OCI-LY1 (cell line): ENCODE results near the gene DYRK1B.

Experiments
- H2AFZ ChIP-seq: fragments of 200-600 bp; sonication (generic), shearing (Covaris generic); 2 replicates; pipeline ENCODE4 v1.6.0; 2014; ENCODE audit warnings: antibody characterized with exemption, mild to moderate bottlenecking, low read length
- H3F3A ChIP-seq: fragments of 200-600 bp; sonication (generic), shearing (Covaris generic); 2 replicates; pipeline ENCODE4 v1.6.0; 2014; ENCODE audit warnings: mild to moderate bottlenecking, antibody characterized with exemption, low read length, moderate library complexity; ENCODE audit not compliant: insufficient read depth
- H3K27ac ChIP-seq: fragments of 200-600 bp; sonication (generic); 2 replicates; pipeline ENCODE4 v1.5.1; 2014; ENCODE audit warnings: low read length, mixed run types, mild to moderate bottlenecking, low read depth; ENCODE audit not compliant: poor library complexity, severe bottlenecking
- H3K27me3 ChIP-seq: fragments of 200-600 bp; sonication (generic); 2 replicates; pipeline ENCODE4 v1.6.0; 2014; ENCODE audit warnings: antibody characterized with exemption, mild to moderate bottlenecking, low read length, moderate library complexity; ENCODE audit not compliant: insufficient read depth
- H3K36me3 ChIP-seq: fragments of 200-600 bp; sonication (generic); 2 replicates; pipeline ENCODE4 v1.6.1; 2014; ENCODE audit warnings: mild to moderate bottlenecking, antibody characterized with exemption, low read length, moderate library complexity, mixed read lengths; ENCODE audit not compliant: insufficient read depth
- H3K4me1 ChIP-seq: fragments of 200-600 bp; sonication (generic); 2 replicates; pipeline ENCODE4 v1.5.1; 2014; ENCODE audit warnings: mild to moderate bottlenecking, low read length, moderate library complexity; ENCODE audit not compliant: insufficient read depth, severe bottlenecking
- H3K4me2 ChIP-seq: fragments of 200-600 bp; sonication (generic), shearing (Covaris generic); 2 replicates; pipeline ENCODE4 v1.6.1; 2014; ENCODE audit warnings: low read length
- H3K4me3 ChIP-seq: fragments of 200-600 bp; sonication (generic); 2 replicates; pipeline ENCODE4 v1.5.1; 2014; ENCODE audit warnings: low read length, low read depth, mild to moderate bottlenecking, mixed read lengths; ENCODE audit not compliant: poor library complexity, severe bottlenecking
- H3K79me2 ChIP-seq: fragments of 200-600 bp; shearing (Covaris generic); 2 replicates; pipeline ENCODE4 v1.6.1; 2016; ENCODE audit warnings: mixed run types, low read length, mixed read lengths; ENCODE audit not compliant: insufficient read depth
- H3K9ac ChIP-seq: fragments of 200-600 bp; sonication (generic), shearing (Covaris generic); 2 replicates; pipeline ENCODE4 v1.6.1; 2014; ENCODE audit warnings: mild to moderate bottlenecking, low read length, mixed read lengths
- H3K9me2 ChIP-seq: fragments of 200-600 bp; sonication (generic), shearing (Covaris generic); 2 replicates; pipeline ENCODE4 v1.6.1; 2014; ENCODE audit warnings: low read depth, mild to moderate bottlenecking, low read length, mixed read lengths
- H3K9me3 ChIP-seq: fragments of 200-600 bp; shearing (Covaris generic); 2 replicates; pipeline ENCODE4 v1.6.1; 2014; ENCODE audit warnings: low read length, mixed read lengths
- H4K20me1 ChIP-seq: fragments of 200-600 bp; sonication (generic), shearing (Covaris generic); 2 replicates; pipeline ENCODE4 v1.6.0; 2016; ENCODE audit warnings: mild to moderate bottlenecking, low read length; ENCODE audit not compliant: insufficient read depth
- EZH2 ChIP-seq: fragments of 200-600 bp; sonication (generic), shearing (Covaris generic); IDR thresholded peaks from 2 replicates; pipeline ENCODE4 v1.8.0; 2017; ENCODE audit warnings: borderline replicate concordance, mixed run types, mild to moderate bottlenecking, antibody characterized with exemption, low read length, moderate library complexity, mixed read lengths
- TF ChIP-seq, protein P1 (sequence below): fragments of 200-600 bp; sonication (generic), shearing (Covaris generic); IDR thresholded peaks from 2 replicates; pipeline ENCODE4 v1.5.1; 2017; ENCODE audit warnings: mild to moderate bottlenecking, antibody characterized with exemption, low read length, moderate library complexity, mixed read lengths

Gene DYRK1B

DNA sequence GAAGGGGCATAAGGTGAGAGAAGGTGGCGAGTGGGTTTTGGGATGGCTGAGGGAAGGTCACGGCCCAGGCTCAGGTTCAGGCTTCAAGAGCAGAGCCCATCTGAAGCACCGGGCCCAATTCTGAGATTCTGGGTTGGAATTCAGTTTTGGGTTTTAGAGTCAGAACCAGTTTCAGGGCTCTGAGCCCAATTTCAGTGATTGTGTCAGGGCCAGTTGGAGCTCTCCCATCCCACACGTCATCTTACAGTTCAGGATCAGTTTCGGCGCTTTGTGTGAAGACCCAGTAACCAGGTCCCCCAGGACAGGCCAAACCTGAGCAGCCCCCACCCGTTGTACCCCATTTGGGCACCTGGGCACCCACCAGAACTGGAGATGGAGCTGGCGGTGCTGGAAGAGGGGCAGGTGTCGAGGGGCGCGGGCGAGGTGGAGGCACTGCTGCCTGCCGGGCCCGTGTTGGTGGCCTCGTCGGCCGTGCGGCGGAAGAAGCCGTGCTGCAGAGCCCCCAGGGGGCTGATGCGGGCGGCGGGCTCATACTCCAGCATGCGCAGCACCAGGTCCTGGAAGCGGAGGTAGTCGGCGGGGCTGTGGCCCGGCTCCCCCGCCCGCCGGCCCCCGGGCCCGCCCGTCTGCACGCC is 7.5 kb downstream of the DYRK1B start:
- TF ChIP-seq, protein P1, sequence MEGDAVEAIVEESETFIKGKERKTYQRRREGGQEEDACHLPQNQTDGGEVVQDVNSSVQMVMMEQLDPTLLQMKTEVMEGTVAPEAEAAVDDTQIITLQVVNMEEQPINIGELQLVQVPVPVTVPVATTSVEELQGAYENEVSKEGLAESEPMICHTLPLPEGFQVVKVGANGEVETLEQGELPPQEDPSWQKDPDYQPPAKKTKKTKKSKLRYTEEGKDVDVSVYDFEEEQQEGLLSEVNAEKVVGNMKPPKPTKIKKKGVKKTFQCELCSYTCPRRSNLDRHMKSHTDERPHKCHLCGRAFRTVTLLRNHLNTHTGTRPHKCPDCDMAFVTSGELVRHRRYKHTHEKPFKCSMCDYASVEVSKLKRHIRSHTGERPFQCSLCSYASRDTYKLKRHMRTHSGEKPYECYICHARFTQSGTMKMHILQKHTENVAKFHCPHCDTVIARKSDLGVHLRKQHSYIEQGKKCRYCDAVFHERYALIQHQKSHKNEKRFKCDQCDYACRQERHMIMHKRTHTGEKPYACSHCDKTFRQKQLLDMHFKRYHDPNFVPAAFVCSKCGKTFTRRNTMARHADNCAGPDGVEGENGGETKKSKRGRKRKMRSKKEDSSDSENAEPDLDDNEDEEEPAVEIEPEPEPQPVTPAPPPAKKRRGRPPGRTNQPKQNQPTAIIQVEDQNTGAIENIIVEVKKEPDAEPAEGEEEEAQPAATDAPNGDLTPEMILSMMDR: no peak
- TF ChIP-seq EZH2: no peak
- H3K4me2 ChIP-seq: no peak overlapping the region
- peaks cover 61% of the 10 kb centered on the region for H3K36me3 ChIP-seq
- no peak overlapping the region for H3K27ac ChIP-seq
- H3K4me3 ChIP-seq: no peak overlapping the region
- no peak overlapping the region for H2AFZ ChIP-seq
- no peaks in the 10 kb centered on the region for H4K20me1 ChIP-seq
- no peaks in the 10 kb centered on the region for H3K9me2 ChIP-seq
- H3K9ac ChIP-seq: no peak overlapping the region
- H3K9me3 ChIP-seq: no peaks in the 10 kb centered on the region
- H3K79me2 ChIP-seq: no peaks in the 10 kb centered on the region
- H3F3A ChIP-seq: no peaks in the 10 kb centered on the region
- no peaks in the 10 kb centered on the region for H3K27me3 ChIP-seq
- H3K4me1 ChIP-seq: peaks cover 7% of the 10 kb centered on the region

DNA sequence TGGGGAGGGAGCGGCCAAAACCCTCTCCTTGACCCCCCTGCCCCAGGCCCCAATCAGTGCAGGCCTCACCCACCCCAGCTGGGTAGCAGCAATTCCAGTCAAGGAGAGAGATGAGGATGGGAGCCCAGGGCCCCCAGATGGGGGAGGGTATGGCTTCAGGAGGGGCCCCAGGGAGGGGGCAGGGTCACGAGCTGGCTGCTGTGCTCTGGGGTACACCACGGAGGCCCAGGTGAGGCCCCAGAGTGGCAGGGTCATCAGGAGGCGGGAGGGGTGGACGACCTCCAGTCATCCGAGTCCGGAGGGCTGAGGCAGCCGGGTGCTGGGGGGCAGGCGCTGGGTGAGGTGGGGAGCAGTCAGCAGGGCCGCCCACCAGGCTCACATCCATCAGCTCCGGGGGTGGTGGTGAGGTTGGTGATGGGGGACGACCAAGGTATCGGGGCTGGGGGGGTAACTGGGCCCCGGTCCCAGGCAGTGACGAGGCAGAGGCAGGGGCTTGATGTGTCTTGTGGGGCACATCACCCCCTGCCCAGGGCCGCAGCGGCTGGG is 8.4 kb downstream of the DYRK1B start:
- no peaks in the 10 kb centered on the region for H3K79me2 ChIP-seq
- no peak overlapping the region for H2AFZ ChIP-seq
- peaks cover 53% of the 10 kb centered on the region for H3K36me3 ChIP-seq
- H4K20me1 ChIP-seq: no peaks in the 10 kb centered on the region
- H3K27ac ChIP-seq: no peak overlapping the region
- H3K9me3 ChIP-seq: no peaks in the 10 kb centered on the region
- H3F3A ChIP-seq: no peaks in the 10 kb centered on the region
- no peak overlapping the region for H3K4me3 ChIP-seq
- no peak for TF ChIP-seq EZH2
- H3K9ac ChIP-seq: no peak overlapping the region
- no peaks in the 10 kb centered on the region for H3K9me2 ChIP-seq
- H3K4me1 ChIP-seq: peaks cover 7% of the 10 kb centered on the region
- H3K27me3 ChIP-seq: no peaks in the 10 kb centered on the region
- H3K4me2 ChIP-seq: no peak overlapping the region

DNA sequence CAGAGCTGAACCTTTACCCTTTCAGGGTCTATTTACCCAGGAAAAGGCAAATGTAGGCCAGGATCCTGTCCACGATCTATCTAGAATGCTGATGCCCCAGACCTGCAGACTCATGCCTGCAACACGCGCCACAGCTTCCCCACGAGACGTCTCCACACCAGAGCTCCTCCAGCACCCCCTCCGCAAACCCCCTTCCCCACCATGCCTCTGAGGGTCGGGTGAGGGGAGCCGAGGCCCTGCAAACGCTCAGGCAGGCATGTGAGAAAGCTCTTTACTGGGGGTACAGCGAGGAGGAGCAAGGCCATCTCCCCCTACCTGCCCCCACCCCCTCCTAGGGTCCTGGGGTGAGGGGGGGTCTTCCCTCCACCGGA is 8.9 kb downstream of the DYRK1B start:
- H3F3A ChIP-seq: no peaks in the 10 kb centered on the region
- H3K9ac ChIP-seq: no peak overlapping the region; the same call in 1 of the 2 replicates
- peaks cover 7% of the 10 kb centered on the region for H3K4me1 ChIP-seq
- no peaks in the 10 kb centered on the region for H4K20me1 ChIP-seq
- H3K79me2 ChIP-seq: no peaks in the 10 kb centered on the region
- H3K27me3 ChIP-seq: no peaks in the 10 kb centered on the region
- H3K9me3 ChIP-seq: no peaks in the 10 kb centered on the region
- H3K36me3 ChIP-seq: peaks cover 47% of the 10 kb centered on the region
- no peak for TF ChIP-seq EZH2
- TF ChIP-seq, protein P1: no peak
- H2AFZ ChIP-seq: no peak overlapping the region
- H3K27ac ChIP-seq: peak overlapping the region; percentile 28
- no peaks in the 10 kb centered on the region for H3K9me2 ChIP-seq
- H3K4me2 ChIP-seq: peak overlapping the region; percentile 29; the same call in 1 of the 2 replicates
- peak overlapping the region; percentile 68 for H3K4me3 ChIP-seq
